ENCODE results near the gene ACOT7.

GRCh38 chr1:6275826-6276782 is 117.5 kb downstream of the ACOT7 start:
- TF ChIP-seq, protein P1, sequence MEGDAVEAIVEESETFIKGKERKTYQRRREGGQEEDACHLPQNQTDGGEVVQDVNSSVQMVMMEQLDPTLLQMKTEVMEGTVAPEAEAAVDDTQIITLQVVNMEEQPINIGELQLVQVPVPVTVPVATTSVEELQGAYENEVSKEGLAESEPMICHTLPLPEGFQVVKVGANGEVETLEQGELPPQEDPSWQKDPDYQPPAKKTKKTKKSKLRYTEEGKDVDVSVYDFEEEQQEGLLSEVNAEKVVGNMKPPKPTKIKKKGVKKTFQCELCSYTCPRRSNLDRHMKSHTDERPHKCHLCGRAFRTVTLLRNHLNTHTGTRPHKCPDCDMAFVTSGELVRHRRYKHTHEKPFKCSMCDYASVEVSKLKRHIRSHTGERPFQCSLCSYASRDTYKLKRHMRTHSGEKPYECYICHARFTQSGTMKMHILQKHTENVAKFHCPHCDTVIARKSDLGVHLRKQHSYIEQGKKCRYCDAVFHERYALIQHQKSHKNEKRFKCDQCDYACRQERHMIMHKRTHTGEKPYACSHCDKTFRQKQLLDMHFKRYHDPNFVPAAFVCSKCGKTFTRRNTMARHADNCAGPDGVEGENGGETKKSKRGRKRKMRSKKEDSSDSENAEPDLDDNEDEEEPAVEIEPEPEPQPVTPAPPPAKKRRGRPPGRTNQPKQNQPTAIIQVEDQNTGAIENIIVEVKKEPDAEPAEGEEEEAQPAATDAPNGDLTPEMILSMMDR (conservative IDR thresholded peaks at IDR 0.05) = no peak
- no peak for TF ChIP-seq EZH2 (IDR thresholded peaks at IDR 0.05; ENCODE audit: low read depth)
